Measurements from ENCODE around the gene DISP3.
A peak's percentile ranks its signal among the peaks of the same experiment; 100 is the strongest.

The DISP3 gene

DNA sequence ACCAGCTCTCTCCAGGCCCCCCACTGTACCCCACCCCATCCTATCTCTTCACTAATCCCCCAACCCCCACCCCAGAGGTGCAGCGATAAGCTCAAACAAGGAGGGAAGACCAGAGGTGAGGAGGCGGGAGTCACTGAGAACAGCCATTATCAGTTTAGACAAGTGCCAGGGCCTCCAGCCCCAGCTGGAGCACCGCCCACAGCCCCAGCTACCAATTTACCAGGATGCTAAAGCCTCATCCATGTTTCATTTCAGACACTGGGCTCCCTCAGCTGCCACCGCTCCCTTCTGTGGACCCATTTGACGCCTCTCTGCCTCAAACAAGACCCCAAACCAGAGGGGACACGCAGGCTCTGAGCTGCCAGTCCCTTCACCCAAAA is 80.6 kb downstream of the DISP3 start:
- TF ChIP-seq, protein P1, sequence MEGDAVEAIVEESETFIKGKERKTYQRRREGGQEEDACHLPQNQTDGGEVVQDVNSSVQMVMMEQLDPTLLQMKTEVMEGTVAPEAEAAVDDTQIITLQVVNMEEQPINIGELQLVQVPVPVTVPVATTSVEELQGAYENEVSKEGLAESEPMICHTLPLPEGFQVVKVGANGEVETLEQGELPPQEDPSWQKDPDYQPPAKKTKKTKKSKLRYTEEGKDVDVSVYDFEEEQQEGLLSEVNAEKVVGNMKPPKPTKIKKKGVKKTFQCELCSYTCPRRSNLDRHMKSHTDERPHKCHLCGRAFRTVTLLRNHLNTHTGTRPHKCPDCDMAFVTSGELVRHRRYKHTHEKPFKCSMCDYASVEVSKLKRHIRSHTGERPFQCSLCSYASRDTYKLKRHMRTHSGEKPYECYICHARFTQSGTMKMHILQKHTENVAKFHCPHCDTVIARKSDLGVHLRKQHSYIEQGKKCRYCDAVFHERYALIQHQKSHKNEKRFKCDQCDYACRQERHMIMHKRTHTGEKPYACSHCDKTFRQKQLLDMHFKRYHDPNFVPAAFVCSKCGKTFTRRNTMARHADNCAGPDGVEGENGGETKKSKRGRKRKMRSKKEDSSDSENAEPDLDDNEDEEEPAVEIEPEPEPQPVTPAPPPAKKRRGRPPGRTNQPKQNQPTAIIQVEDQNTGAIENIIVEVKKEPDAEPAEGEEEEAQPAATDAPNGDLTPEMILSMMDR (IDR thresholded peaks at IDR 0.05; ENCODE audit: poor library complexity, severe bottlenecking): no peak
- Histone ChIP-seq H3K4me3 (ENCODE audit: severe bottlenecking) (no peak overlapping the region), H3K27ac (ENCODE audit: poor library complexity, severe bottlenecking) (peak overlapping the region; percentile 1), H3K36me3 (ENCODE audit: low read depth) (no peaks in the 10 kb centered on the region), H3K9me3 (ENCODE audit: severe bottlenecking) (no peaks in the 10 kb centered on the region), H3K4me1 (ENCODE audit: insufficient read depth, poor library complexity, severe bottlenecking) (peaks cover 23% of the 10 kb centered on the region), H3K27me3 (ENCODE audit: insufficient read depth, poor library complexity, severe bottlenecking) (no peaks in the 10 kb centered on the region)
- no peak for DNase-seq (ENCODE audit: low spot score)
- no peak; the same call in 2 of the 3 replicates for ATAC-seq (ENCODE audit: low read depth)

DNA sequence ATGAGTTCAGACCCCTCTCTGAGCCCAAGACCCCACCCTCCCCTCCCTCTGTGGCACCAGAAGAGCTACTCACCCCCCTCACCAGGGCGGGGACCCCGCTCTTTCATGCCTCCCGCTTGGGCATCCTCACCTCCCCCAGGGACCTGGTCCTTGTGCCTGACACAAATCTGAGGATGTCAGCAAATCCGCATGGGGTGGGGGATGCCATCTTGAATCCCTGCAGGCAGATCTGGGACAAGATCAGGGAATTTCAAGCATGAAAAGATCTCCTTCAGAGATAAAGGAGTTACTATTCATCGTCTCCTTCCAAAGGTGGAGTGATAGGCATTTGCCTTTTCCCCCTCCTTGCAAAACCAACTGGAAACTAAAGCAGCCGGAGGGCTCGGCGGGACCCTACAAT is 81.1 kb downstream of the DISP3 start:
- Histone ChIP-seq H3K4me3 (ENCODE audit: severe bottlenecking) (no peak overlapping the region), H3K27me3 (ENCODE audit: insufficient read depth, poor library complexity, severe bottlenecking) (no peaks in the 10 kb centered on the region), H3K4me1 (ENCODE audit: insufficient read depth, poor library complexity, severe bottlenecking) (peaks cover 23% of the 10 kb centered on the region), H3K27ac (ENCODE audit: poor library complexity, severe bottlenecking) (peak overlapping the region; percentile 1), H3K9me3 (ENCODE audit: severe bottlenecking) (no peaks in the 10 kb centered on the region), H3K36me3 (ENCODE audit: low read depth) (no peaks in the 10 kb centered on the region)
- ATAC-seq (ENCODE audit: low read depth): no peak
- TF ChIP-seq, protein P1 (IDR thresholded peaks at IDR 0.05; ENCODE audit: poor library complexity, severe bottlenecking): no peak
- DNase-seq (ENCODE audit: low spot score): no peak

DNA sequence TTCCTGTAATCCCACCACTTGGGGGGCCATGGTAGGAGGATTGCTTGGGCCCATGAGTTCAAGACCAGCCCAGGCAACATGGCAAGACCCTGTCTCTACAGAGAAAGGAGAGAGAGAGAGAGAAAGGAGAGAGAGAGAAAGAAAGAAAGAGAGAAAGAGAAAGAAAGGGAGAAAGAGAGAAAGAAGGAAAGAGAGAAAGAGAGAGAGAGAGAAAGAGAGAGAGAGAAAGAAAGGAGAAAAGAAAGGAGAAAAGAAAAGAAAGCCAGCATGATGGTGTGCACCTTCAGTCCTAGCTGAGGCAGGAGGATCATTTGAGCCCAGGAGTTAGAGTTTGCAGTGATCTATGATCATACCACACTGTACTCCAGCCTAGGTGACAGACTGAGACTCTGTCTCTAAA is 82.8 kb downstream of the DISP3 start:
- TF ChIP-seq, protein P1 (IDR thresholded peaks at IDR 0.05; ENCODE audit: poor library complexity, severe bottlenecking): no peak
- no peaks in the 10 kb centered on the region for H3K9me3 ChIP-seq (ENCODE audit: severe bottlenecking)
- ATAC-seq (ENCODE audit: low read depth): no peak

DNA sequence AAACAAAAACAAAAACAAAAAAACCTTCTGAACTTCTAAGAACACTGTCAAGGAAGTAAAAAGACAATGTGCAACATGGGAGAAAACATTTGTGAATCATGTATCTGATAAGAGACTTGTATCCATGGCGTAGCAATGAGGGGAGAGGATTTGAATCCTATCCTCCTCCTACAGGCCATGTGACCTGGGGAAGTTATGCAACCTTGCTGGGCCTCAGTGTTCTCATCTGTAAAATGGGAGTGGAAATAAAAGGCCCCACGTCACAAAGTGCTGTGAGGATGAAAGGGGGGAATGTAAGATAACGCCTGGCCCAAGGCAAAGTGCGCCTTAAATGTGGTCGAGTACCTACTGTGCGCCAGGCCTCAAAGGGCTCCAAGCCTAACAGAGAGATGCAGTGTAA is 83.7 kb downstream of the DISP3 start:
- Histone ChIP-seq H3K4me3 (ENCODE audit: severe bottlenecking) (no peak overlapping the region), H3K27me3 (ENCODE audit: insufficient read depth, poor library complexity, severe bottlenecking) (no peaks in the 10 kb centered on the region), H3K36me3 (ENCODE audit: low read depth) (no peaks in the 10 kb centered on the region), H3K9me3 (ENCODE audit: severe bottlenecking) (no peaks in the 10 kb centered on the region), H3K27ac (ENCODE audit: poor library complexity, severe bottlenecking) (no peak overlapping the region), H3K4me1 (ENCODE audit: insufficient read depth, poor library complexity, severe bottlenecking) (peaks cover 23% of the 10 kb centered on the region)
- ATAC-seq (ENCODE audit: low read depth) (no peak), DNase-seq (ENCODE audit: low spot score) (no peak)
- TF ChIP-seq, protein P1 (IDR thresholded peaks at IDR 0.05; ENCODE audit: poor library complexity, severe bottlenecking): no peak

More for the DNA sequence above, 82.8 kb downstream of the DISP3 start:
- H3K27me3 ChIP-seq (ENCODE audit: insufficient read depth, poor library complexity, severe bottlenecking): no peaks in the 10 kb centered on the region
- H3K4me1 ChIP-seq (ENCODE audit: insufficient read depth, poor library complexity, severe bottlenecking): peaks cover 23% of the 10 kb centered on the region
- DNase-seq (ENCODE audit: low spot score): no peak
- H3K36me3 ChIP-seq (ENCODE audit: low read depth): no peaks in the 10 kb centered on the region
- no peak overlapping the region for H3K4me3 ChIP-seq (ENCODE audit: severe bottlenecking)
- no peak overlapping the region for H3K27ac ChIP-seq (ENCODE audit: poor library complexity, severe bottlenecking)

DNA sequence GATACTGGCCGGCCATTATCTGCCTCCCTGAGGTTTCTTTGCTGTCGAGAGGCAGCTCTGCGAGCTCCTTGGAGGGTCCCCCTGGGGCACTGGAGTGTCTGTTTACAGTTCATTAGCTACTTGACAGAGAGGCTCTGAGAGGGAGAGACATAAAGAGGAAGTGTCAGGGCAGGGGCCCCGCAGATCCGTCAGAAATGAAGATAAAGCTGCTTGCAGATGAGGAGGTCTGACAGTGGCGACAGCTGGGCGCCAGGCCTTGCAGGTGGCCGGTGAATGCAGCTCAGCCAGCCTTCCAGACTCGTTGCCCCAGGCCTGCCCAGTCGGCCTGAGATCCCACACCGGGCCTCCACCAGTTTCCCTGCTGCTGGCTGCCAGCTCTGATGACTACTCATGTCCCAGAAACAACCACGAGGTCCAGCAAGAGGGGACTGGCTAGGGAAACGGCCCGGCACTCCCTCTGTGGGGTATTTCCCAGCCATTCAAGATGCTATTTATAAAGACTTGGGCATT is 84.7 kb downstream of the DISP3 start:
- ATAC-seq (ENCODE audit: low read depth) (peak; percentile 41), DNase-seq (ENCODE audit: low spot score) (no peak)
- H3K4me3 ChIP-seq (ENCODE audit: severe bottlenecking): no peak overlapping the region
- peaks cover 31% of the 10 kb centered on the region for H3K4me1 ChIP-seq (ENCODE audit: insufficient read depth, poor library complexity, severe bottlenecking)
- no peaks in the 10 kb centered on the region for H3K9me3 ChIP-seq (ENCODE audit: severe bottlenecking)
- TF ChIP-seq, protein P1 (IDR thresholded peaks at IDR 0.05; ENCODE audit: poor library complexity, severe bottlenecking): no peak
- H3K27me3 ChIP-seq (ENCODE audit: insufficient read depth, poor library complexity, severe bottlenecking): no peaks in the 10 kb centered on the region
- peak overlapping the region; percentile 17 for H3K27ac ChIP-seq (ENCODE audit: poor library complexity, severe bottlenecking)
- no peaks in the 10 kb centered on the region for H3K36me3 ChIP-seq (ENCODE audit: low read depth)
